Astrocyte of the hippocampus (primary cell): ENCODE results near the gene PARVA.

ENCODE experiments used
- DNase-seq: peaks from one replicate; pipeline ENCODE4 v3.0.0; 2011; ENCODE audit warnings: low read depth, low spot score

Gene PARVA

GRCh38 chr11:12376259-12377081, 901 bp upstream of the PARVA start:
- peak; percentile 11 for DNase-seq

- peak; percentile 93 for DNase-seq
These were observed 638 bp downstream of the PARVA start for GRCh38 chr11:12377824-12378593.

DNA sequence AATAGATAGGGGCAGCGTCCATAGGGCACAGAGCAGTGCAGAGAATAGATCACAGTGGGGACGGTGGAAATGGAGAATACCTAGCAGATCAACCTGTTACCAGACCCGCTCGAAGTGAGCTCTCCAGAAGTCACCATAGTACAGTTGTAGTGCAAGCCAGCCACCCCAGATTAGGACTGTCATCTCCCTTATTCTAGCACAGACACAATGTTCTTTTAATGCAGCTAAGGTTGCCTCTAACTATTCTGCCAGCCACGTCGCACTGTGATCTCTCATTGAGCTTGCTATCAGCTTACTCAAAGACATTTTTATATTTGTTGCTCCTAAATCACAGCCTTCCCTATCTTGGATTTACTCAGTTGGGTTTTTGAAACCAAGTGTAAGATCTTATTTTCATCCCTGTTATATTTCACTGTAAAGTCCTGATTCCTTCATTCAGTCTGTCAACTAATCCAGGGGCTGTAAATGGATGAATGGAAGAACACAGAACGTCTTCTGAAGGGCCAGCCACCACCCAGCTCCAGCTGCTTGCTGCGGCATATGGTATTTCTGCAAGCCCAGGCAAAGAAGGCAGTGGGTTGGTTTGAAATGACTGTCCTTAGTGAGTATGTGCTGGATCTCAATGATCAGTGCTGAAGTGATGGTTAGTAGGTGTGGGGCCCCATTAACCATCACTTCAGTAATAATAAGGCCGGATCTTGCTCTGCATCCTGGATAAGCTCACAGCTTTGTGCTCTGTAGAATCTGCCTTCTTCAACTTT, 3.4 kb downstream of the PARVA start:
- no peak for DNase-seq

- no peak for DNase-seq
These were observed 4.5 kb downstream of the PARVA start for GRCh38 chr11:12381875-12382274.

- DNase-seq: no peak
These were observed 5.1 kb downstream of the PARVA start for GRCh38 chr11:12382451-12382850.

GRCh38 chr11:12386309-12386708, 8.9 kb downstream of the PARVA start:
- DNase-seq: no peak

- DNase-seq: no peak
These were observed 9.4 kb downstream of the PARVA start for GRCh38 chr11:12386745-12387144.

DNA sequence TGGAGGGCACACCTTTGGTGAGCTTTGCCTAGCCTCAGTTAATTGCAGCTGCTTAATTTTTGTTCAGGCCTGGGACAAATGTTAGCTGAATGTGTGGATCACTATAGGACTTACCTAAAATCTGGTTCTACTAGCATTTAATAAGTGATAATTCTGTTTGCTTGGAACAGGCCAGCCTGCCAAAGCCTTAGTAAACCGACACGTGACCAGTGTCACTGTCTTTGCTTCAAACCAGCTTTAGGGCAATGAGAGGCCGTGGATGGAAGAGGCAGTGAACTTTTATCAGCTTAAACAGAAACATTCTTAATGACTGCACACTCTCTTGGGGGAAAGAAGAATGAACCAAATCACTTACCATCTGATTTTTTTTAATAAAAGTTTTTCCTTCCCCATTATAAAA, 10.8 kb downstream of the PARVA start:
- DNase-seq: no peak

DNA sequence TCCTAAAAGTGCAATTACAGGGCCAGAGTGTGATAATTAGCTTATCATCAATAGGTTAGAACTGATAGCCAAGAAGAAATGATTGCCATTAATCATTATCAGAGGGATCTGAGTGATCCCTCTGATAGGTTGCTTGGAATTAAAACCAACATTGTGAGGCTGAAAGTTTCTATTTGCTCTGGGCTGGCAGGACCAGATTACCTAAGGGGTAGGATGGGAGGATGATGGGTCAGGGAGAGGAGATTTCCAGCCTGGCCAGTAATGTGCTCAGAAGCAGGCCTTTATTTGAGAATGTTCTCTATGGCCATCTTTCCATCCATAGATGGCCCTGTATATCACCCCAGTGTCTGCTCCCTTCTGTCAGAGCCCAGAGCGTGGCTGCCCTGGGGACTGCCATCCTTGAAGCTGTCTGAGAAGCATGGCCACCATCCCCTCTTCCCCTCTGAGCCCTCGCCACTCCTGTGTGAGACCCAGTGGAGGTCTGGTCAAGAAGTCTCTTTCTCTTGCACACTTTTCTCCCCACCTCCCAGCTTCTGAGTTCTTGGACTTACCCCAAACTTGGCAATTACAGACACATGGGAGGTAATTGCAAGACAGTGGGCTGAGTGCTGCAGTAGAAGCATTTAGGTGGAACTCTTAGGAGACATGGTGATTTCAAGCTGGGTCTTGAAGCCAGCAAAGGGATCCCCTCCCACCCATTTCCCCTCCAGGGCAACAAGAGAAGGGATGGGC, 11.7 kb downstream of the PARVA start:
- no peak for DNase-seq

GRCh38 chr11:12389676-12390657, 12.6 kb downstream of the PARVA start:
- no peak for DNase-seq

- no peak for DNase-seq
These were observed 13.3 kb downstream of the PARVA start for GRCh38 chr11:12390687-12391110.

DNA sequence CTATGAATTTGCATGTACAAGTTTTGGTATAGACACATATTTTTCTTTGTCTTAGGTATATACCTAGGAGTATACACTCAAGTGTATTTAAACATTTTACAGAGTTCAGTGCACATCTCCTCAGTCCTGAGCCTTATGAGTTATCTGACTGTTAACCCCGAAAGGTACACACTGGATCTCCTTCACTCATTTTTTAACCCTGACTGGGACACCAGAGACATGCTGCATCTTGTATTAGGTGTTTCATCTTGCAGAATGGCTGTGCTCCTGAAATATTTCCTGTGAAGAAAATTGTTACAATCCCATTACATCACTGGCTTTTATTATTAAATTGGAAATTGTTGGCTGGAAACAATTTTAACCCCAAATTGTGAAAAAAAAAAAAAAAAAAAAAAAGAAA, 15.3 kb downstream of the PARVA start:
- no peak for DNase-seq

- DNase-seq: no peak
These were observed 16.3 kb downstream of the PARVA start for GRCh38 chr11:12393691-12394090.

DNA sequence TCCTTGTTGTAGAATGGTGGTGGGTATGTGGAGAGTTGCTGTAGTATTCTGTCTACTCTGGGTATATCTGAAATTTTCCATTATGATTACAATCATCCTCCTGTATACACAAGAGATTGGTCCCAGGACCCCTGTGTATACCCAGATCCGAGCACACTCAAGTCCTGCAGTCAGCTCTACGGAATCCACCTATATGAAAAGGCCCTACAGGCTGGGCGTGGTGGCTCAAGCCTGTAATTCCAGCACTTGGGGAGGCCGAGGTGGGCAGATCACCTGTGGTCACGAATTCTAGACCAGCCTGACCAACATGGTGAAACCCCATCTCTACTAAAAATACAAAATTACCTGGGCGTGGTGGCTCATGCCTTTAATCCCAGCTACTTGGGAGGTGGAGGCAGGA, 17.2 kb downstream of the PARVA start:
- no peak for DNase-seq

GRCh38 chr11:12395333-12395732, 18.0 kb downstream of the PARVA start:
- DNase-seq: no peak

DNA sequence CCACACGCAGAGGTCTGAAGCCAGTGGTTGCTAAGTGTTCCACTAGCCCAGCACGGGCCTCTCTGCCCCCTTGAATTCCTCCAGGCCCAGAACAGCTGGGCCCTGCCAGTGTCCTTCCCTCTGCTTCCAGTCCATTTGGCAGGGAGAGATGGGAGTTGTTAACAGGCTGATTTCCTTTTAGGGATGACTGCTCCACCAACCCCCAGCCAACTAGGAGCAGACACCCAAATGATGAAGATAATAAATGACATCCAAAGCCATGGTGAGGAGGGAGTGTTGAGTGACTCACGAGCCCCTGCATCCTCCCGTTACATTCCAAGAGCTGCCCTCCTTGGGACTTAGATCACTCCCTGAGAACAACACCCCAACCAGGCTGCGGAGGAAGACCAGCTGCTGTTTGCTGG, 20.6 kb downstream of the PARVA start:
- peak; percentile 74 for DNase-seq

- no peak for DNase-seq
These were observed 22.0 kb downstream of the PARVA start for GRCh38 chr11:12399355-12399754.

GRCh38 chr11:12402025-12402424, 24.7 kb downstream of the PARVA start:
- no peak for DNase-seq

- no peak for DNase-seq
These were observed 25.3 kb downstream of the PARVA start for GRCh38 chr11:12402691-12403120.
